Activated gamma-delta T cell treated with Interleukin-2 at 50 U/mL for 16 hours (primary cell): ENCODE data around the gene IPO13.
A peak's percentile ranks its signal among the peaks of the same experiment; 100 is the strongest.

Source experiments
- DNase-seq: peaks from one replicate; pipeline ENCODE4 v3.0.0-alpha.2; 2020

Gene IPO13

DNA sequence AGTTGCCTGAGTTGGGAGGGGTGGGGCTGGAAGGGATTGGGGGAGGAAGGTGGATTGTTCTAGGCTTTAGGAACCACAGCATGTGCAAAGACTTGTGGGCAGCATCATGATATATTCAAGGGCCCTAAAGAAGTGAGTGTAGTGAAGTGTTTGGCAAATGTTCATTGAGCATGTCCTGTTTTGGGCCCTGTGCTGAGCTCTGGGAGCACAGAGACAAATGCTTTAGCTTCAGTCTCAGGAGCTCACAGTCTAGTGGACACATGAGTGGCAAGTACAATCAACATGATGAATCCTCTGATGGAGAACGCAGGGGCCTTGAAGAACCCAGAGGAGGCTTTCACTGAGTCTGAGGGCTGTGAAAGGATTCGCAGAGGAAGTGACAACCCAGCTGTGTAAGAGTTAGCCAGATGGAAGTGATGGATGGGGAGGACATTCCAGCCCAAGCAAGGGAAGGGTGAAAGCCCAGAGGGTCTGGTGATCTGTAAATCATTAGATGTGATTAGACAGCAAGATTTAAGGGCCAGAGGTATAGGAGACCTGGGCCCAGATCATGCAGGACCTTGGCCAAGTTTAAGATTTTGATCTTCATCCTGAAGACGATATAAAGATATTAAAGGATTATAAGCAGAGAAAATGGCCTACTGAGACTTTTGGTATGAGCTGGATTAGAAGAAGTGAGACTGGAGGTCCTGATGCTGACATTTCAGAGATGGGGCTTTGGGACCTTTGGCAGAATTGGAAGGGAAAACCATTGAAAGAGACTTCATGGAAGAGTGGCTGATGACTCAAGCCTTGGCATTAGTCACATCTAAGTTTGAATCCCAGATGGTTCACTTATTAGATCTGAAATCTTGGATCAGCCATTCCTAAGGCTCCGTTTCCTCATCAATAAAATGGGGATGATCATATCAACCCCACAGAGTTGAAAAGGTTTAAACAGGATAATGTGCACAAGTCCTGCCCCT, 4.6 kb downstream of the IPO13 start:
- no peak for DNase-seq

DNA sequence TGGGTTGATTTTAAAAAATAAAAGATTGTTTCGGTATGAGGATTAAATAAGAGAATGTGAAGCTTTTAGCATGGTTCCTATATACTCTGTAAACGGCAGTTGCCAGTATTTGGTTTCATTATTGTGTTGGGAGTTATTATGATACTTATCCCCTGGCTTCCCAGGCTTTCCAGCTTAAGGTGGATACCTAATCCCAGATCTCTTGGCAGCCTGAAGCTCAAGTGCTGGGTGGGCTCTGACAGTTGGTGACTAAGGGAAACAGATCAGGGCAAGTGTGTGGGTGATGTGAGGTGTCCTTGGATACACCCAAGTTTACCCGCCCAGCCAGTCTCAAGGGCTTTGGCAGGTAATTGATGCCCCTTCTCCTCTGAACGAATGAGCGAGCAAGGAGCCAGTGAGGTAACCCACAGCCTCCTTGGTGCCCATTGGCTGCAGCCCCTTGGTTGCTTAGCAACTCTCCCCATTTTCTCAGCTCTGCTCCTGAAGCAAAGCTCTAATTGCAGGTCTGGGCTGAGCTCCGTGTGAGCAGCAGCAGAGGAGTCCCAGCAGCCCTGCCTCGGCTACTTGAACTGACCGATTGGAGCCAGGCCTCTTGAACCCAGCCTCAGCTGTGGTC, 6.1 kb downstream of the IPO13 start:
- no peak for DNase-seq

DNA sequence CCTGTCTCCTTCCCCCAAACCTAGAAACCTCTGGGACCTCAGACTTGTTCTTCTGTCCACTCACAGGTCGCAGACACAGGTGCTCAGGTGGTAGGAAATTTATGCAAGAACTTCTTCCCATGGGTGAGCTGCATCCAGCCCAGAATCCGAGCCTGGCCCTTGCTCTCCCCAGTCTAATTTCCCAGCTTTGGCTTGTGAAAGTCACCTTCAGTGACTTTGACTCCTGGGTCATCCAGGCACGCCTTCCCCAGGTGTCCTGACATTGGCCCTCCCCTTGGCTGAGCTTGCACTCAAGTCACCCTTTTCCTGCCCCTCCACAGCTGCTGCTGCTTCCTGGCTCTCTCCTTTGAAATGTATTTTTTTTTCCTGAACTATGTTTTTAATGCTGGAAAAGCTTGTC, 6.6 kb downstream of the IPO13 start:
- DNase-seq: no peak

DNA sequence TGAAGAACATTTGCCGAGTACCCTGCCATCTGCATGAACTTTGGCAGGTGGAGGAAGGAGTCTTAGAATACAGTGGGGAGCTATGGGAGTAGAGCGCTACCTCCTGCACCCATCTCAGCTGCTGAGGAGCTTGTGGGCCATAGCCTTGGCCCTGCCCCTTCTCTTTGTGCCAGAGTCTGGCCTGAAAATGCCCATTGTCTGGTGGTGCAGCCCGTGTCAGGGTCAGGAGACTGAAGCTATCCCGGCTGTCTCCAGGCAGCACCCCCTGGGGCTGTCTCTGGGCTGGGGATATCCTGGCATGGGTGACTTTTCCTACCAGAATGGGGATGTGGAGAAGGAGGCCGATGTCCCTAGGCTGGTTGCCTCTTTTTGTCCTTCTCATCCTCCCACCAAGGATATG, 7.3 kb downstream of the IPO13 start:
- no peak for DNase-seq

DNA sequence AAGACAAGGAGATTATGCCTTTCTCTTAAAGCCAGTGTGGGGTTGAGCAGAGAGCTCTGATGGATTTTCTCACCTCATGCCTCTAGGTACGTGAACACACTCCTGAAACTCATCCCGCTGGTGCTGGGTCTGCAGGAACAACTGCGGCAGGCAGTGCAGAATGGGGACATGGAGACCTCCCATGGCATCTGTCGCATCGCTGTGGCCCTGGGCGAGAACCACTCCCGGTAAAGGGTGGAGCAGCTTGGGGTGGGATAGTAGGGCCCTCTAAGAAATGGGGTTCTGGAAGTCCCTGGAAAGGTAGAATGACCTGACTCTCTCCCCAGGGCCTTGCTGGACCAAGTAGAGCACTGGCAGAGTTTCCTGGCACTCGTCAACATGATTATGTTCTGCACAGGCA, 9.5 kb downstream of the IPO13 start:
- DNase-seq: no peak

DNA sequence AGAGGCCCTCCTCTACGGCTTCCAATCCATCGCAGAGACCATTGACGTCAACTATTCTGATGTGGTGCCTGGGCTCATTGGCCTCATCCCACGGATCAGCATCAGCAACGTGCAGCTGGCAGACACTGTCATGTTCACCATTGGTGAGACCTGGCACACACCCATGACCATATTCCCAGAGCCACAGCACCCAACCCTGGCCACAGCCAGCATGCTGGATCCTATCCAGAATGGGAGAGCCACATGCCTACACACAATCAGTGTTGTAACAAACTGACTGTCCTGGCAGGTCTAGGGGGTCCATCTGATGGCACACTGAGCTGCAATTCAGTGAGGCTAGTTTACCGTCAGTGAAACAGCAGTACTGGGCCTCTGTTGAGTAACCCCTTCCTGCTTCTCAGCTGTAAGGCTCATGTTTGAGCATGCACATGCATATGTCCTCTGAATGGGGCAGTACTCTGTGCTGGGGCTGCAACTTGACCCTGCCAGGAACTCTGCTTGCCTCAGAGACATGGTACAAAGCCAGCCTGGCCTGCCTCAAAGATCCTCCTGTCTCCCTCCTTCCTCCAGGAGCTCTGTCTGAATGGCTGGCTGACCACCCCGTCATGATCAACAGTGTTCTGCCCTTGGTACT, 10.8 kb downstream of the IPO13 start:
- DNase-seq: no peak

DNA sequence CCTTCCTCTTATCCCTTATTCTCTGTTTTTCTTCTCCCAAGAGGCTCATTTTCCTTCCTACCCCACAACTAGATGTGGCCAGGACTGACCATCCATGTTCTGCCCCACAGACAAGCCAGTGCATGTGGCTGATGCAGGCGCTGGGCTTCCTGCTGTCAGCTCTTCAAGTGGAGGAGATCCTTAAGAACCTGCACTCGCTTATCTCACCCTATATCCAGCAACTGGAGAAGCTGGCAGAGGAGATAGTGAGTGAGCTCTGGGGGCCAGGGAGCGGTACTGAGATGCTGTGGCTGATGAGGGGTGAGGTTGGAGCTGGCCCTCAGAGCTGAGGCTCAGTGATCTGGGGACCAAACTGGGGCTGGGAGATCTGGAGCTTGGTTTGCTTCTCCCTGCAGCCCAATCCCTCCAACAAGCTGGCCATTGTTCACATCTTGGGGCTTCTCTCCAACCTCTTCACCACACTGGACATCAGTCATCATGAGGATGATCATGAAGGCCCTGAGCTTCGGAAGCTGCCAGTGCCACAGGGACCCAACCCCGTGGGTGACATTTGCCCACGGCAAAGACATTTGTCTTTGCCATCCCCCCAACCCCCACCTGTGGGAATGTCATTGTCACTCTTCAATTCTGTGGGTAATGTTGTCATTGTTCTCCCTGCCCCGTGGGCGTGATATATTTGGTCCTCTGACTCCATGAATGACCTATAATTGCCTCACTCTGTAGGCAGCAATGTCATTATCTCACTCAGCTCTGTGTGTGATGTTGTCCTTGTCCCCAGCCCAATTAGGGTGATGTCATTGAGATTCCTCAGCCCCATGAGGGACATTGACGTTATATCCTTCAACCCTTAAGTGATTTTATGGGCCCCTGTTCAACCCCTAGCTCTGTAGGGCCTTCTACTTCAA, 11.9 kb downstream of the IPO13 start:
- no peak for DNase-seq

DNA sequence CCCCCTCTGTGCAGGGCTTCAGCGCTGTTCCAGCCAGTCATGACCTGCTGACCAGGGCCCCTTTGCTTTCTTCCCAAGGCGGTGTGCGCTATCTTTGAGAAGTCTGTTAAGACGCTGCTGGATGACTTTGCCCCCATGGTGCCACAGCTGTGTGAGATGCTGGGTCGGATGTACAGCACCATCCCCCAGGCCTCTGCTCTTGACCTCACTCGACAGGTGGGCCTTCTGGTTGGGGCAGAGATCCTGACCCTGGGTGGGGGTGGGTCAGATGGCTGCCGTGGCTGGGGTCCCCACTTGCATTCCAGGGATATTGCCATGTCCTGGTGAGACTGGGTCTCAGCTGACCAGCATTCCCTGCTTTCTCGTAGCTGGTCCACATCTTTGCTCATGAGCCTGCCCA, 14.0 kb downstream of the IPO13 start:
- DNase-seq: no peak

DNA sequence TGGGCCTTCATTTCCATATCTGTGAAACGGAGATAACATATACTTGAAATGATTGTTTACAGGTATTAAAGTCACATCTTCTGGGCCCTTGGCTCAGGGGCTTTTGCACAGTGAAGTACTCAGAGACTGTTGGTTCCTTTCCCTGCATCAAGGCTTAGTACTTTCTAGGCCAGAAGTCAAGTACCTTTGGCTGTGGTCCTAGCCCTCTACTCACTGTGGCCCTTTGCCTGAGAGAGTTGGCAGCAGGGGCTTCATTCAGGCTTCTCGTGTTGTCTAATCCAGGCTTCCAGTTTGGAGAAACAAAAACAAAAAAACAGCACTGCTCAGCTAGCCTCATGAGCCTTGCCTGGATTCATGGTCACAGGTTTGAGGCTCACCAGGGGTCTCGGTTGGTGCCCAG, 14.9 kb downstream of the IPO13 start:
- no peak for DNase-seq

DNA sequence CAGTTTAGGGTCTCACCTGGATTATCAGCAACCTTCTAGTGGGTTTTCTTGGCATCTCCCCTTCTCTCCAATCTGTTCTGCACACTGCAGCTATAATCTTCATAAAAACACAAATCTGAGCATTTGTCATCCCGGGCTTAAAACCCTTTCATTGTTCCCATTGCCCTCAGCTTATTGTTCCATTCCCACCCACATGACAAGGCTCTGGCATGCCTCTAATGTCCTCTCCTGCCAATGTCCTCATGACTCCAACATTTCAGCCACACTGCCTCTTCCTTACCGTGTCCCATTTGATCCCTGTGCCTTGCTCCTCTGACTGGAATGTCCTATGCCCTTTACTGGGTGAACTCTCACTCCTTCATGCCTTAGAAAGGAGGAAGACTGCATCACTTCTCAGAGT, 15.6 kb downstream of the IPO13 start:
- no peak for DNase-seq

DNA sequence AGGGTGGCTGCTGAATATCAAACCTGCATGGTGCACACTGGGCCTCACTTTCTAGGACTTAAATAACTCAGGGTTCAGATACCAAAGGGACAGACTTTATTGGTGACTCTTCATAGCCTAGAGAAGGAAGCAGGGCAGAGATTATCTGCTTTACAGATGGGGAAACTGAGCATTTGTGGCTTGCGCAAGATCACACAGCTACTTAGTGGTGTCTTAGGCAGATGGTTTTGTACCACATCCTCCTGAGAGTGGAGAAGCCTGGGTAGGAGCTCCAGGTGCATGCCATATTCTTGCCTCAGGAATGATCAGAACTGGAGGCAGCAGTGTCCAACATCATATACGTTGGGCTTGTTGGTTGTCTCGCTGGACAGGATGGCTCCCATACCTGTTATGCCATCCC, 16.3 kb downstream of the IPO13 start:
- DNase-seq: no peak

DNA sequence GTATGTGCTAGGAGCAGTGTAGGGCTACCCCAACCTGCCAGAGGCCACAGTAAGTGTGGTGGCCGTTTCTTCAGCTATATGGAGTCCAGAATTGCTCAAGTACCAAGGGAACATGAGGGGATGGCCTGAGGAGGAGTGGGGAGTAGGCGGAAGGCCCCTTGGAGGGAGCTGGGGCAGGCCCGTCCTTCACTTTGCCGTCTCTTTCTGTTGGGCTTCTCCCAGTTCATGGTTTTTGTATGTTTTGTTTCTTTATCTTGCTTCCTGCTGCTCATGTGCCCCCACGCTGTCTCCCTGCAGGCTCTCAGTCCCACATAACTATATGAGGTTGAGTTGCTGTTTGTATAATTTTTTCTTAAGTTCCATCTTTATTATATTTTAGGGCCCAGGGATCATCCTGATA, 17.1 kb downstream of the IPO13 start:
- DNase-seq: no peak

DNA sequence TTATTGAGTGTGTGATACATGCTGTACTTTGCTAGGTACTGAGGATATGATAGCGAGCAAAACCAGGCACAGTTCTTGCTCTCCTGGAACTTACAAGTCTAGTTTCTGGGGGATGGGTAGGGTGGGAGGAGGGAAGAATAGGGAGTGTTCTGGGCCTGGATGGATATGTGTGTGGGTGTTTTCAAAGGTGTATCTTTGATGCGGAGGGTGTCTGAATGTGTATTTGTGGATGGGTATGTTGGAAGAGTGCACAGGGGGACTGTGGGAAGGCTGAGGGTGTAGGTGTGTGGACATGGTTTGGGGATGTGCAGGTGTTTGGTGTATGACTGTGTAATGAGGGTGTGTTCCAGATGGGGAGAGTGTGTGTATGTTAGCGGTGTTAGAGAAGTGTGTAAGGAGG, 18.6 kb downstream of the IPO13 start:
- no peak for DNase-seq

DNA sequence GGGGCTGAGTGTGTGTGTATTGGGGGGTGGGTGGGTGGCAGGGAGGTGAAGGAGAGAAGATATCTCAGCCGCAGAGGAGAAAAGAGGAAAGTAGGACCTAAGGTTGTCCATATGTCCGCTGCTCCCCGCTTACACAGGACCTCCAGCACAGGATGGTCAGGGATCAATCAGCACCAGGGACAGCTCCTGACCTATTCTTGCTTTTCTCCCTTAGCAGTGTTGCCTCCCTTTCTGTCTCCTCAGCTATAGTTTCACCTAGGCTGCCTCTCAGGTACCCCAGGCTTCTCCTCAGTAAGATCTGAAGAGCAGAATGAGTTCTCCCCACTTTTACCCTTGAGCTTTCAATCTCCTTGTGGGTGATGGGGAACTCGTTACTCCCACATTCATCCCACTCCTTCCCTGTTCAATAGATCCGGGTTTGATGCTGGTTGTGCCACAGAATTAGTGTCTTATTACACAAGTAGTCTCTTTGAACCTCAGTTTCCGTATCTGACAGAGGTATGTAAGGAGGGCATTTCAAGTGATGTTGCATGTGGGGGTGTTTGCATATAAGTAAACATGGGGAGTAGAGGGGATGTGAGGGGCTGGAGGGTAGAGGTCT, 21.7 kb downstream of the IPO13 start:
- DNase-seq: no peak

DNA sequence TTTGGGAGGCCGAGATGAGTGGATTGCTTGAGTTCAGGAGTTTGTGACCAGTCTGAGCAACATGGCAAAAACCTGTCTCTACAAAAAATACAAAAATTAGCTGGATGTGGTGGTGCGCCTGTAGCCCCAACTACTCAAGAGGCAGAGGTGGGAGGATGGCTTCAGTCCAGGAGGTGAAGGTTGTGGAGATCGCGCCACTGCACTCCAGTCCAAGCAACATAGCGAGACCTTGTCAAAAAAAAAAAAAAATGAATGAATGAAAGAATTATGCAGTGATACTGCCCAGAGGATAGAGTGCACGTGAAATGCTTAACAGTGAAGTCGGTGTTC, 22.6 kb downstream of the IPO13 start:
- no peak for DNase-seq

DNA sequence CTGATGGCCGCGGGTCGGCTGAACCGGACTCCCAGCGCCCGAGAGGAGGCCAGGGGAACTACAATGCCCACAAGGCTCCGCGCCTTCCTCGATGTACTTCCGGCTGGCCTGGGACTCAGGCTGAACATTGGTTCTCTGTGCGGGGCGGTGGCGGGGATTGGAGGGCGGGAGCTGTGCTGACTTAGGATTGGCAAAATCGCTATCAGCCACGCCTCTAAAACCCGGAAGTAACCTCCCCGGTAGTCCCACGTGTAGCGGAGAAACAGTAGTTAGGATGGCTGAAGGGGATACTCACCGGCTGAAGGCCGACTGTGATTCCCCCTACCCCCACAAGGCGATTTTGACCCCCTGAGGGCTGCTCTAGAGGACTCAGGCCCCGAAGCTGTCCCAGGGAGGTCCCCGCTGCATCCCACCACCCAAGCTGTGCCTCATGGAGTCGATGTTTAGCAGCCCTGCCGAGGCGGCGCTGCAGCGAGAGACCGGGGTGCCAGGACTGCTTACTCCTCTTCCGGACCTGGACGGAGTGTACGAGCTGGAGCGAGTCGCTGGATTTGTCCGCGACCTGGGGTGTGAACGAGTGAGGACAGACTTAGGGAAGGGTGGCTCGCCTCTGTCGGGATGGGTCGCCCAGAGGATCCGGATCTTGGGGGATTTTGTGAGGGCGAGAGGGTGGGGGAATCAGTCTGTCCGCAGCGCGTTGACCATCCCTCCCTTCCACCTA, 23.2 kb downstream of the IPO13 start, which contains the start of gene DPH2:
TSS of gene DPH2 (plus strand) at position 265 of the 721 bp plus-strand sequence. CDS start at position 431, 166 bp downstream.
- DNase-seq: peak; percentile 96

DNA sequence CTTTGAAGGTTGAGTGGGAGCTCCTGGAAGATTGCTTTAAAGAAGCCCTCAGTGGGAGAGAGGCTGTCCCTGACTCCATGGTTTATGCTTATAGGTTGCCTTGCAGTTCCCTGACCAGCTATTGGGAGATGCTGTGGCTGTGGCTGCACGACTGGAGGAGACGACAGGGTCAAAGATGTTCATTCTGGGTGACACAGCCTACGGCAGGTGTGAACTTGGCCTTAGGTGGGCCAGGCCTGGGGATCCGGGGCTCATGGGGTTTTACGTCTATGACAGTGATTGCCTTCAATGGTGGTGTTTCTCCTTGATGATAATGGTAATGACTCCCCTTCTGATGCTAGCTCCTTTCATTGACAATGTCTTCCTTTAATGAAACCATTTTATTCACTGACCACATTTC, 23.8 kb downstream of the IPO13 start:
- DNase-seq: no peak

DNA sequence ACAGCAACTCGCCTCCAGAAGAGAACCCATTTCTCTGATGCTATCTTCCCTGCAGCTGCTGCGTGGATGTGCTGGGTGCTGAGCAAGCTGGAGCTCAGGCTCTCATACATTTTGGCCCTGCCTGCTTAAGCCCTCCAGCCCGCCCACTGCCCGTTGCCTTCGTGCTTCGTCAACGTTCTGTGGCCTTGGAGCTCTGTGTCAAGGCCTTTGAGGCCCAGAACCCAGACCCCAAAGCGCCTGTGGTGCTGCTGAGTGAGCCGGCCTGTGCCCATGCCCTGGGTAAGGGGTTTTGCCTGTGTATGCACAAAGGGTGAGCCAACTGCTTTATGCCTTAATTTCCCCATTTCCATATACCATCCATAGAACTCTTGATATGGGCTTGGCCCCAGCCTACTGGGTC, 24.2 kb downstream of the IPO13 start:
- DNase-seq: no peak

DNA sequence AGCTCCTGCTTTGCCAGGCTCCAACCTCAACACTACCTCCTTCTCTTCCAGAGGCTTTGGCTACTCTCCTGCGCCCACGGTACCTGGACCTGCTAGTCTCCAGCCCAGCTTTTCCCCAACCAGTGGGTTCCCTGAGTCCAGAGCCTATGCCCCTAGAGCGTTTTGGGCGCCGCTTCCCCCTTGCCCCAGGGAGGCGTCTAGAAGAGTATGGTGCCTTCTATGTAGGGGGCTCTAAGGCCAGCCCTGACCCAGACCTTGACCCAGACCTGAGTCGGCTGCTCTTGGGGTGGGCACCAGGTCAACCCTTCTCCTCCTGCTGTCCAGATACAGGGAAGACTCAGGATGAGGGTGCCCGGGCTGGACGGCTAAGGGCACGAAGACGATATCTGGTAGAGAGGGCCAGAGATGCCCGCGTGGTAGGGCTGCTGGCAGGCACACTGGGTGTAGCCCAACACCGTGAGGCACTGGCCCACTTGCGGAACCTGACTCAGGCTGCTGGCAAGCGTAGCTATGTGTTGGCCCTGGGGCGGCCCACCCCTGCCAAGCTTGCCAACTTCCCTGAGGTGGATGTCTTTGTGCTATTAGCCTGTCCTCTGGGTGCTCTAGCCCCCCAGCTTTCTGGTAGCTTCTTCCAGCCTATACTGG, 24.7 kb downstream of the IPO13 start:
- no peak for DNase-seq

DNA sequence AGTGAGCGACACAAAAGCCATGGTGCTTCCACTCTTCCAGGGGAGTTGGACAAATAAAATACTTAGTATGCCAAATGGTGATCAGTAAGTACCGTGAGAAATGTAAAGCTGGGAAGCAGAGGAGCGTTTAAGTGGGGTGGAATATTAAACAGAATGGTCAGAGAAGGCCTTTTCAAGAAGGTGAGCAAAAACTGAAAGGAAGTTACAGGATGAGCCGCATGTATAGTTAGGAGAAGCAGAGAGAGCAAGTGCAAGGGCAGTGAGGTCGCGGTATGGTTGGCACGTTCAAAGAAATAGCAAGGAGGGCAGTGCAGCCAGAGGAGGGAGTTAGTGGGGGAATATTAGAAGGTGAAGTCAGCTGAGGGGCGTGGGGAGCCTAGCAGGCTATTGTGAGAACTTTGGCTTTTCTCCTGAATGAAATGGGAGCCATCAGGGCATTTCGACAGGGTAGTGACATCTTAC, 27.3 kb downstream of the IPO13 start:
- no peak for DNase-seq
